ENCODE results near the gene FAM167B.

FAM167B gene

GRCh38 chr1:32199717-32200072, 47.3 kb upstream of the FAM167B start:
- Histone ChIP-seq H3K36me3 (replicated peaks; ENCODE audit: low read depth, low read length) (peaks cover 17% of the 10 kb centered on the region), H3K27me3 (ENCODE audit: low read depth, low read length) (no peaks in the 10 kb centered on the region), H3K9ac (ENCODE audit: low read length) (peak overlapping the region; percentile 76), H4K20me1 (ENCODE audit: insufficient read depth, low read length) (no peaks in the 10 kb centered on the region), H3K4me2 (ENCODE audit: low read length) (peak overlapping the region; percentile 81), H3K4me1 (ENCODE audit: low read length) (peaks cover 37% of the 10 kb centered on the region), H3K79me2 (ENCODE audit: low read length) (peaks cover 23% of the 10 kb centered on the region), H3K9me3 (ENCODE audit: insufficient read depth, low read length) (no peaks in the 10 kb centered on the region), H3K27ac (ENCODE audit: low read length) (peak overlapping the region; percentile 93), H3K4me3 (ENCODE audit: low read length) (peak overlapping the region; percentile 88), H2AFZ (ENCODE audit: low read depth, low read length) (no peak overlapping the region)
- TF ChIP-seq CTCF (IDR thresholded peaks at IDR 0.05; ENCODE audit: low read depth, low read length) (no peak), EZH2phosphoT487 (IDR thresholded peaks at IDR 0.05; ENCODE audit: low read depth) (no peak)

- peak within 1 kb of the TSS; percentile 81 for H3K4me2 ChIP-seq (ENCODE audit: low read length)
- peak within 1 kb of the TSS; percentile 93 for H3K27ac ChIP-seq (ENCODE audit: low read length)
- H3K9me3 ChIP-seq (ENCODE audit: insufficient read depth, low read length), result no peaks in the 10 kb centered on the region
- peaks cover 40% of the 10 kb centered on the region for H3K4me1 ChIP-seq (ENCODE audit: low read length)
- H3K36me3 ChIP-seq (replicated peaks; ENCODE audit: low read depth, low read length), result peaks cover 17% of the 10 kb centered on the region
- no peaks in the 10 kb centered on the region for H4K20me1 ChIP-seq (ENCODE audit: insufficient read depth, low read length)
- H2AFZ ChIP-seq (ENCODE audit: low read depth, low read length), result peak within 1 kb of the TSS; percentile 38; the same call in 1 of the 2 replicates
- H3K4me3 ChIP-seq (ENCODE audit: low read length), result peak within 1 kb of the TSS; percentile 88
- TF ChIP-seq CTCF (IDR thresholded peaks at IDR 0.05; ENCODE audit: low read depth, low read length), result no peak
- no peak for TF ChIP-seq EZH2phosphoT487 (IDR thresholded peaks at IDR 0.05; ENCODE audit: low read depth)
- H3K27me3 ChIP-seq (ENCODE audit: low read depth, low read length), result no peaks in the 10 kb centered on the region
- peaks cover 23% of the 10 kb centered on the region for H3K79me2 ChIP-seq (ENCODE audit: low read length)
- H3K9ac ChIP-seq (ENCODE audit: low read length), result peak within 1 kb of the TSS; percentile 76
These were observed 46.6 kb upstream of the FAM167B start, which contains the start of gene CCDC28B for GRCh38 chr1:32200226-32201010. Gene CCDC28B (plus strand): TSS chr1:32200595. CDS start chr1:32201936, 1,341 bp downstream.

GRCh38 chr1:32201011-32201855, 45.8 kb upstream of the FAM167B start:
- H2AFZ ChIP-seq (ENCODE audit: low read depth, low read length), result no peak overlapping the region
- H3K27ac ChIP-seq (ENCODE audit: low read length), result peak overlapping the region; percentile 93
- TF ChIP-seq CTCF (IDR thresholded peaks at IDR 0.05; ENCODE audit: low read depth, low read length), result no peak
- TF ChIP-seq EZH2phosphoT487 (IDR thresholded peaks at IDR 0.05; ENCODE audit: low read depth), result no peak
- H3K9me3 ChIP-seq (ENCODE audit: insufficient read depth, low read length), result no peaks in the 10 kb centered on the region
- H3K79me2 ChIP-seq (ENCODE audit: low read length), result peaks cover 23% of the 10 kb centered on the region
- peak overlapping the region; percentile 76 for H3K9ac ChIP-seq (ENCODE audit: low read length)
- H4K20me1 ChIP-seq (ENCODE audit: insufficient read depth, low read length), result no peaks in the 10 kb centered on the region
- peaks cover 44% of the 10 kb centered on the region for H3K4me1 ChIP-seq (ENCODE audit: low read length)
- peak overlapping the region; percentile 81 for H3K4me2 ChIP-seq (ENCODE audit: low read length)
- peak overlapping the region; percentile 88 for H3K4me3 ChIP-seq (ENCODE audit: low read length)
- no peaks in the 10 kb centered on the region for H3K27me3 ChIP-seq (ENCODE audit: low read depth, low read length)
- peaks cover 21% of the 10 kb centered on the region for H3K36me3 ChIP-seq (replicated peaks; ENCODE audit: low read depth, low read length)

GRCh38 chr1:32204943-32205361, 42.1 kb upstream of the FAM167B start:
- no peak overlapping the region for H3K27ac ChIP-seq (ENCODE audit: low read length)
- H3K4me1 ChIP-seq (ENCODE audit: low read length), result peaks cover 43% of the 10 kb centered on the region
- no peaks in the 10 kb centered on the region for H3K27me3 ChIP-seq (ENCODE audit: low read depth, low read length)
- TF ChIP-seq CTCF (IDR thresholded peaks at IDR 0.05; ENCODE audit: low read depth, low read length), result no peak
- no peak for TF ChIP-seq EZH2phosphoT487 (IDR thresholded peaks at IDR 0.05; ENCODE audit: low read depth)
- H2AFZ ChIP-seq (ENCODE audit: low read depth, low read length), result no peak overlapping the region
- H3K4me3 ChIP-seq (ENCODE audit: low read length), result peak overlapping the region; percentile 76
- H3K4me2 ChIP-seq (ENCODE audit: low read length), result peak overlapping the region; percentile 66
- H3K9ac ChIP-seq (ENCODE audit: low read length), result 0 out of 2 replicates have a peak overlapping the region, but pooled peaks have one; percentile 10
- H3K79me2 ChIP-seq (ENCODE audit: low read length), result peaks cover 23% of the 10 kb centered on the region
- H3K9me3 ChIP-seq (ENCODE audit: insufficient read depth, low read length), result no peaks in the 10 kb centered on the region
- no peaks in the 10 kb centered on the region for H4K20me1 ChIP-seq (ENCODE audit: insufficient read depth, low read length)
- H3K36me3 ChIP-seq (replicated peaks; ENCODE audit: low read depth, low read length), result peaks cover 26% of the 10 kb centered on the region

All from OCI-LY3 (cell line).